Stimulated activated CD4-positive, alpha-beta T cell treated with anti-CD3 and anti-CD28 coated beads, Interleukin-12 subunit alpha, Interleukin-12 subunit beta, amount 100 ng/mL, for 48 hours (primary cell): ENCODE measurements around the gene GPR35.

Source experiments
- DNase-seq, 3 donors: peaks; one replicate each; pipeline ENCODE4 v3.0.0-alpha.2; 2020; ENCODE audit warnings: low read depth in 2 of 3, low spot score in 1 of 3

Gene GPR35

GRCh38 chr2:240588669-240589068 lies 36.6 kb upstream of the GPR35 start:
- DNase-seq, result no peak

- DNase-seq, result no peak
These were observed 35.9 kb upstream of the GPR35 start for GRCh38 chr2:240589375-240589774.

GRCh38 chr2:240589850-240590525 lies 35.3 kb upstream of the GPR35 start:
- DNase-seq, result no peak

GRCh38 chr2:240590681-240591111 lies 34.6 kb upstream of the GPR35 start:
- DNase-seq, result no peak

GRCh38 chr2:240591226-240591625 lies 34.1 kb upstream of the GPR35 start:
- no peak for DNase-seq

- no peak for DNase-seq
These were observed 33.5 kb upstream of the GPR35 start for GRCh38 chr2:240591784-240592183.

- DNase-seq, result no peak
These were observed 32.1 kb upstream of the GPR35 start for GRCh38 chr2:240593026-240593702.

GRCh38 chr2:240593703-240594451 lies 31.4 kb upstream of the GPR35 start:
- no peak for DNase-seq

GRCh38 chr2:240594511-240595380 lies 30.5 kb upstream of the GPR35 start:
- no peak for DNase-seq

GRCh38 chr2:240595381-240596079 lies 29.8 kb upstream of the GPR35 start:
- DNase-seq, result peak in 1 of 3 donors; percentile 39

GRCh38 chr2:240596080-240596460 lies 29.2 kb upstream of the GPR35 start:
- no peak for DNase-seq

GRCh38 chr2:240596491-240596931 lies 28.8 kb upstream of the GPR35 start:
- no peak for DNase-seq

- DNase-seq, result no peak
These were observed 28.2 kb upstream of the GPR35 start for GRCh38 chr2:240597054-240597418.

GRCh38 chr2:240597419-240598181 lies 27.7 kb upstream of the GPR35 start:
- no peak for DNase-seq

GRCh38 chr2:240598311-240598911 lies 26.9 kb upstream of the GPR35 start:
- no peak for DNase-seq

- DNase-seq, result no peak
These were observed 26.1 kb upstream of the GPR35 start for GRCh38 chr2:240599141-240599583.

- DNase-seq, result no peak
These were observed 24.8 kb upstream of the GPR35 start for GRCh38 chr2:240600451-240600961.

- no peak for DNase-seq
These were observed 24.0 kb upstream of the GPR35 start for GRCh38 chr2:240601061-240601830.

- no peak for DNase-seq
These were observed 23.5 kb upstream of the GPR35 start for GRCh38 chr2:240601831-240602160.
